Ectodermal cell (in vitro differentiated cells): ENCODE results near the gene SEPHS1.

ENCODE experiments used
- H3K27ac ChIP-seq: 2 replicates; pipeline ENCODE4 v1.7.0; 2013; ENCODE audit warnings: mild to moderate bottlenecking, low read depth, low read length; ENCODE audit not compliant: insufficient read depth, poor library complexity, severe bottlenecking
- H3K27me3 ChIP-seq: 2 replicates; pipeline ENCODE4 v1.7.0; 2013; ENCODE audit warnings: mild to moderate bottlenecking, low read length; ENCODE audit not compliant: insufficient read depth, control insufficient read depth, poor library complexity, severe bottlenecking
- H3K36me3 ChIP-seq: one replicate; pipeline ENCODE4 v1.7.0; 2013; ENCODE audit warnings: low read length; ENCODE audit not compliant: control insufficient read depth, insufficient read depth
- H3K4me1 ChIP-seq: one replicate; pipeline ENCODE4 v1.7.0; 2013; ENCODE audit warnings: low read length; ENCODE audit not compliant: control insufficient read depth, insufficient read depth
- H3K4me3 ChIP-seq: 2 replicates; pipeline ENCODE4 v1.7.0; 2013; ENCODE audit warnings: low read depth, low read length, control low read depth; ENCODE audit not compliant: insufficient read depth
- H3K9me3 ChIP-seq: 2 replicates; pipeline ENCODE4 v1.7.0; 2013; ENCODE audit warnings: mild to moderate bottlenecking, low read length, moderate library complexity; ENCODE audit not compliant: control insufficient read depth
- WGBS, 2 experiments: methylation state at CpG; one replicate each; pipeline ENCODE4 v1.1.7; 2013; ENCODE audit warnings: missing lambda C conversion rate in 2 of 2; 5-methylcytosine and 5-hydroxymethylcytosine counted together

The SEPHS1 gene

GRCh38 chr10:13315361-13315760 is 32.7 kb downstream of the SEPHS1 start:
- no peak overlapping the region for H3K4me3 ChIP-seq
- H3K36me3 ChIP-seq: peaks cover 5% of the 10 kb centered on the region
- H3K27me3 ChIP-seq: no peaks in the 10 kb centered on the region
- H3K27ac ChIP-seq: no peak overlapping the region
- no peaks in the 10 kb centered on the region for H3K9me3 ChIP-seq
- H3K4me1 ChIP-seq: no peaks in the 10 kb centered on the region

- no peaks in the 10 kb centered on the region for H3K27me3 ChIP-seq
- 93 to 94% methylated on average over 4 to 5 of the region's 5 CpGs for WGBS, 2 experiments
- no peaks in the 10 kb centered on the region for H3K9me3 ChIP-seq
These were observed 36.9 kb downstream of the SEPHS1 start for GRCh38 chr10:13311177-13311575.

GRCh38 chr10:13310518-13311176 is 37.4 kb downstream of the SEPHS1 start:
- no peaks in the 10 kb centered on the region for H3K27me3 ChIP-seq
- H3K4me1 ChIP-seq: no peaks in the 10 kb centered on the region
- no peaks in the 10 kb centered on the region for H3K36me3 ChIP-seq
- H3K4me3 ChIP-seq: no peak overlapping the region
- 94% methylated on average over 7 of the region's 7 CpGs for WGBS, 2 experiments
- H3K27ac ChIP-seq: no peak overlapping the region
- H3K9me3 ChIP-seq: no peaks in the 10 kb centered on the region

More at GRCh38 chr10:13311177-13311575, 36.9 kb downstream of the SEPHS1 start:
- Histone ChIP-seq H3K4me1 (no peaks in the 10 kb centered on the region), H3K36me3 (no peaks in the 10 kb centered on the region), H3K4me3 (no peak overlapping the region), H3K27ac (no peak overlapping the region)

- Histone ChIP-seq H3K27ac (no peak overlapping the region), H3K36me3 (no peaks in the 10 kb centered on the region), H3K9me3 (no peaks in the 10 kb centered on the region), H3K4me1 (no peaks in the 10 kb centered on the region), H3K27me3 (no peaks in the 10 kb centered on the region), H3K4me3 (no peak overlapping the region)
- 98% methylated on average over 2 of the region's 2 CpGs for WGBS, 2 experiments
These were observed 38.3 kb downstream of the SEPHS1 start for GRCh38 chr10:13309792-13310191.

- H3K9me3 ChIP-seq: no peaks in the 10 kb centered on the region
- H3K4me3 ChIP-seq: no peak overlapping the region
- 95 to 96% methylated on average over 6 of the region's 6 CpGs for WGBS, 2 experiments
- no peaks in the 10 kb centered on the region for H3K27me3 ChIP-seq
- no peak overlapping the region for H3K27ac ChIP-seq
- H3K36me3 ChIP-seq: no peaks in the 10 kb centered on the region
- no peaks in the 10 kb centered on the region for H3K4me1 ChIP-seq
These were observed 40.0 kb downstream of the SEPHS1 start for GRCh38 chr10:13308096-13308495.

GRCh38 chr10:13306103-13306502 is 42.0 kb downstream of the SEPHS1 start:
- no peaks in the 10 kb centered on the region for H3K9me3 ChIP-seq
- H3K4me1 ChIP-seq: no peaks in the 10 kb centered on the region
- H3K36me3 ChIP-seq: no peaks in the 10 kb centered on the region
- no peak overlapping the region for H3K27ac ChIP-seq
- H3K27me3 ChIP-seq: no peaks in the 10 kb centered on the region
- H3K4me3 ChIP-seq: no peak overlapping the region
- WGBS, 2 experiments: 92 to 93% methylated on average over 6 of the region's 6 CpGs

- Histone ChIP-seq H3K36me3 (no peaks in the 10 kb centered on the region), H3K27me3 (peaks cover 5% of the 10 kb centered on the region), H3K4me3 (no peak overlapping the region), H3K4me1 (no peaks in the 10 kb centered on the region), H3K27ac (no peak overlapping the region), H3K9me3 (no peaks in the 10 kb centered on the region)
- 86% methylated on average over 21 to 23 of the region's 23 CpGs for WGBS, 2 experiments
These were observed 45.1 kb downstream of the SEPHS1 start for GRCh38 chr10:13302821-13303555.

GRCh38 chr10:13299437-13300287 is 48.4 kb downstream of the SEPHS1 start, which contains the start of gene PHYH:
TSS of gene PHYH (minus strand) at chr10:13300064. CDS start at chr10:13300042, 22 bp downstream.
- no peaks in the 10 kb centered on the region for H3K36me3 ChIP-seq
- 1 to 2% methylated on average over 88 of the region's 88 CpGs for WGBS, 2 experiments
- peak within 1 kb of the TSS; percentile 74 for H3K27ac ChIP-seq
- H3K4me3 ChIP-seq: peak within 1 kb of the TSS; percentile 50
- H3K27me3 ChIP-seq: peaks cover 5% of the 10 kb centered on the region
- no peaks in the 10 kb centered on the region for H3K9me3 ChIP-seq
- no peaks in the 10 kb centered on the region for H3K4me1 ChIP-seq

- Histone ChIP-seq H3K27me3 (peaks cover 5% of the 10 kb centered on the region), H3K4me3 (peak overlapping the region; percentile 50), H3K9me3 (no peaks in the 10 kb centered on the region), H3K36me3 (no peaks in the 10 kb centered on the region), H3K4me1 (no peaks in the 10 kb centered on the region), H3K27ac (peak overlapping the region; percentile 29)
- WGBS, 2 experiments: 57 to 58% methylated on average over 15 to 16 of the region's 20 CpGs
These were observed 49.2 kb downstream of the SEPHS1 start for GRCh38 chr10:13298748-13299436.
